ENCODE results near the gene MFAP4. TPM values are rescaled to one million over a fixed set of nuclear protein-coding genes. Genes with fewer than 3 reads are reported as not detected.

The MFAP4 gene
- total and polyA plus RNA-seq, 5 donors from 2014 or later: not detected

DNA sequence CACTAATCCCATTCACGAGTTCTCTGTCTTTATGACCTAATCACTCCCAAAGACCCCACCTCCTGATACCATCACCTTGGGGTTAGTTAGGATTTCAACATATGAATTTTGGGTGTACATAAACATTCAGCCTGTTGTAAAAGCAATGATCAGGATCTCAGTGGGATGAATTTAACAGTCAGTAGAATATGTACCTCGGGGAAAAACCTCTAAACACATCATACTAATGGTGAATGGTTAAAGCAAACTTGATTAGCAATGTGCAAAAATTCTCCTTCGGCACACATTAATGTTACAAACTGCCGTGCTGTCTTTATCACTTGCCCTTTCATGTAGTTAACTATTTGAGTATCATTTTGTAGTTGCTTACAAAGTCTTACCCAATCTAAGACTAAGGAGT lies 34.2 kb upstream of the MFAP4 start:
- Histone ChIP-seq H3K27me3 (ENCODE audit: control insufficient read depth, insufficient read depth, low read length) (no peaks in the 10 kb centered on the region), H3K4me1 (ENCODE audit: control insufficient read depth, insufficient read depth, low read length, poor library complexity, severe bottlenecking) (no peaks in the 10 kb centered on the region), H3K27ac (ENCODE audit: insufficient read depth, low read length, poor library complexity, severe bottlenecking) (no peak overlapping the region), H3K9me3 (ENCODE audit: control insufficient read depth in 2 of 2, low read length in 2 of 2) (no peaks in the 10 kb centered on the region), H3K4me3 (ENCODE audit: low read depth, low read length) (no peak overlapping the region), H3K36me3 (ENCODE audit: control insufficient read depth, insufficient read depth, low read length) (no peaks in the 10 kb centered on the region)
- no peak for ATAC-seq (ENCODE audit: low read depth in 2 of 2)
- H3K4me3 Mint-ChIP-seq: no peak overlapping the region
- no peaks in the 10 kb centered on the region for H3K36me3 Mint-ChIP-seq
- no peak for DNase-seq
- no peaks in the 10 kb centered on the region for H3K9me3 Mint-ChIP-seq
- peaks cover 0 to 10% (median 0%) of the 10 kb centered on the region in 4 donors for H3K4me1 Mint-ChIP-seq
- no peak overlapping the region for H3K27ac Mint-ChIP-seq
- peaks cover 9% of the 10 kb centered on the region for H3K27me3 Mint-ChIP-seq

DNA sequence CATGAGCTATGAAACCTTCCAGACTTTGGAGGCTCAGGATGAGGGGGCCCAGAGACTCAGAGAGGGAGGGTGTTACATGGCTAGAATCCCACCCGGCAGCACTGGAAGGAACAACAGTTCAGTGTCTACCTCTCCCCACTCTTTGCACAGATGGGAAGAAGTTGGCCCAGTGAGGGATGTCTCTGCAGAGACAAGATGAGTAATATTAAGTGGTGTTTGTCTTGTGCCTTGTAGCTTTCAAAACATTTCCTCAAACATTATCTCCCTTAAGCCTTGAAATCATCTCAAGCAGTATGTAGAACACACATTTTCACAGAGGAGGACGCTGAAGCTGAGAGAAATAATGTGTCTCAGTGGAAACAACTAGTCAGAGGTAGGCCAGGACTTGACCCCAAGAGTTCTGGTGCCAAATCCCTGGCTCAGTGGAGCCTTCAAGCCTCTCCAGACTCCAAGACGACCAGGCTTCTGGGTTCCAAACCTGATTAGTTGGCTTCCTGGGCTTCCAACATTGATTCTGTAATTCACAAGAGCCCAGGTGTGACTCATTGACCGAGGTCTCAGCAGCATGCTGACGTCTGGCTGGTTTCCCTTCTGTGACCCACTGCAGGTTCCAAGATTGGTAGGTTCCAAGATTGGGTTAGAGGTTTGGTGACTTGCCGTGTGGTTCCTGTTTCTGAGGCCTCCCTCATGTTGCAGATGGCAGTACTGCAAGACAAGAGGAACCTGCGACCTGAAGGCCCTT lies 31.4 kb upstream of the MFAP4 start:
- peak in 1 of 2 donors; percentile 31 for ATAC-seq (ENCODE audit: low read depth in 2 of 2)
- peaks cover 0 to 10% (median 0%) of the 10 kb centered on the region in 4 donors for H3K4me1 Mint-ChIP-seq
- H3K9me3 Mint-ChIP-seq: no peaks in the 10 kb centered on the region
- H3K4me3 ChIP-seq (ENCODE audit: low read depth, low read length): no peak overlapping the region
- no peak for DNase-seq
- H3K27ac ChIP-seq (ENCODE audit: insufficient read depth, low read length, poor library complexity, severe bottlenecking): no peak overlapping the region
- no peaks in the 10 kb centered on the region for H3K36me3 ChIP-seq (ENCODE audit: control insufficient read depth, insufficient read depth, low read length)
- H3K4me1 ChIP-seq (ENCODE audit: control insufficient read depth, insufficient read depth, low read length, poor library complexity, severe bottlenecking): no peaks in the 10 kb centered on the region
- H3K27me3 Mint-ChIP-seq: peaks cover 9% of the 10 kb centered on the region
- H3K36me3 Mint-ChIP-seq: no peaks in the 10 kb centered on the region
- H3K27ac Mint-ChIP-seq: peak overlapping the region in 1 of 3 donors; percentile 13
- no peak overlapping the region for H3K4me3 Mint-ChIP-seq
- no peaks in the 10 kb centered on the region for H3K9me3 ChIP-seq (ENCODE audit: control insufficient read depth in 2 of 2, low read length in 2 of 2)
- H3K27me3 ChIP-seq (ENCODE audit: control insufficient read depth, insufficient read depth, low read length): no peaks in the 10 kb centered on the region

DNA sequence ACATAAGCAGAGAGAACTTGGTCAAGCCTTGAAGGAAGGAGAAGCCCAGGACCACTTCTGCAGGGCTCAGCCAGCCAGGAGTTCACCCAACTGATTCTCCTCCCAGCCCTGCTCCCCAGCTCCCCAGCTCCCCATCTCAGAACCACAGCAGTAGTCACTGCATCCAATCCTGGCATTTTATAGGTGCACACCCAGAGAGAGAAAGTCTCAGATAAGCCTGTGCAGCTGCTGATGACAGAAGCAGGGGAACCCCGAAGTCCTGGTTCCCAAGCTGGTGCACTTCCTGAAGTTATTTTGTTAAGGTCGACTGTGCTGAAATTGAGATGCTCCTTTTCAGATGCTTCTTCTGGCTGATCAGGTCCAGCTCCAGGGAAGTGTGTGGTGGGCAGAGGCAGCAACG lies 30.6 kb upstream of the MFAP4 start:
- H3K4me3 ChIP-seq (ENCODE audit: low read depth, low read length): no peak overlapping the region
- Mint-ChIP-seq H3K27me3 (peaks cover 9% of the 10 kb centered on the region), H3K9me3 (no peaks in the 10 kb centered on the region), H3K4me1 (peaks cover 0 to 10% (median 0%) of the 10 kb centered on the region in 4 donors), H3K27ac (peak overlapping the region in 1 of 3 donors; percentile 85), H3K36me3 (no peaks in the 10 kb centered on the region), H3K4me3 (no peak overlapping the region)
- H3K27me3 ChIP-seq (ENCODE audit: control insufficient read depth, insufficient read depth, low read length): no peaks in the 10 kb centered on the region
- ATAC-seq (ENCODE audit: low read depth in 2 of 2): no peak
- no peaks in the 10 kb centered on the region for H3K9me3 ChIP-seq (ENCODE audit: control insufficient read depth in 2 of 2, low read length in 2 of 2)
- DNase-seq: no peak
- no peaks in the 10 kb centered on the region for H3K36me3 ChIP-seq (ENCODE audit: control insufficient read depth, insufficient read depth, low read length)
- H3K4me1 ChIP-seq (ENCODE audit: control insufficient read depth, insufficient read depth, low read length, poor library complexity, severe bottlenecking): no peaks in the 10 kb centered on the region
- H3K27ac ChIP-seq (ENCODE audit: insufficient read depth, low read length, poor library complexity, severe bottlenecking): no peak overlapping the region

DNA sequence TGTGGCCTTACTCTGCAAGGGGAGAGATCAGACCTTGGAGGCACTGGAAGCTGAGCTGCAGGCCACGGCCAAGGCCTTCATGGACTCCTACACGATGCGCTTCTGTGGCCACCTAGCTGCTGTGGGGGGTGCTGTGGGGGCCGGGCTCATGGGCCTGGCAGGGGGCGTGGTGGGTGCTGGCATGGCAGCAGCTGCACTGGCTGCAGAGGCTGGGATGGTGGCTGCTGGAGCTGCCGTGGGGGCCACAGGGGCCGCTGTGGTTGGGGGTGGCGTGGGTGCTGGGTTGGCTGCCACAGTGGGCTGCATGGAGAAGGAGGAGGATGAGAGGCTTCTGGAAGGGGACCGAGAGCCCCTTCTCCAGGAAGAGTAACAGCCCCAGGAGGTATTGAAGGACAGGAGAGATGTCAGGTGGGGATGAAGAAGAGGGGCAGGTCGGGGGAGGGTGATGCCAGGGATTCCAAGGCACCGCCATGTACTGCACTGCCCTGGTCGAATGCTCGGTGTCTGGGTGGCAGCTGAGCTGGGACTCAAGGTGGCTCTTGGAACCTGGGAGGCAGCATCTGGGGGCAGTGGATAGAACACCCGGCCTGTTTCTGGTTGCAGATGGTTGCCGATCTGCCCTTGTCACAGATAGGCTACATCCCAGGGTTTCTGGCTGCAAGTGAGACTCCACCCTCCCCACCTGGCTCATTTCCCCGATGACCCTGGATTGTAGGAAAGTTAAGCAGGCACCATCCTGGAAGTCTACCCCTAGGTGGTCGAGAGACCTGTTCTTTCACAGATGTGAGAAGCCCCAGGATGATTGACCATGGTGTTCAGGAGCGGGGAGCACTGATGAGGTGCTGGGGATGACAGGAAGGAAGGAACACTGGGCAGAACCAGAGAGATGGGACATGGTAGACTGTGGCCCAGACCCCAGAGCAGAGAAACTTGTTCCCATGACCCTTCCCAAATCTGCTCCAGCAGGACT lies 29.1 kb upstream of the MFAP4 start:
- Mint-ChIP-seq H3K27me3 (peaks cover 9% of the 10 kb centered on the region), H3K9me3 (no peaks in the 10 kb centered on the region), H3K36me3 (no peaks in the 10 kb centered on the region), H3K4me3 (no peak overlapping the region), H3K27ac (no peak overlapping the region), H3K4me1 (peaks cover 0 to 10% (median 0%) of the 10 kb centered on the region in 4 donors)
- Histone ChIP-seq H3K36me3 (ENCODE audit: control insufficient read depth, insufficient read depth, low read length) (no peaks in the 10 kb centered on the region), H3K9me3 (ENCODE audit: control insufficient read depth in 2 of 2, low read length in 2 of 2) (no peaks in the 10 kb centered on the region), H3K27ac (ENCODE audit: insufficient read depth, low read length, poor library complexity, severe bottlenecking) (no peak overlapping the region), H3K27me3 (ENCODE audit: control insufficient read depth, insufficient read depth, low read length) (no peaks in the 10 kb centered on the region), H3K4me3 (ENCODE audit: low read depth, low read length) (no peak overlapping the region), H3K4me1 (ENCODE audit: control insufficient read depth, insufficient read depth, low read length, poor library complexity, severe bottlenecking) (no peaks in the 10 kb centered on the region)
- ATAC-seq (ENCODE audit: low read depth in 2 of 2): no peak
- DNase-seq: no peak

DNA sequence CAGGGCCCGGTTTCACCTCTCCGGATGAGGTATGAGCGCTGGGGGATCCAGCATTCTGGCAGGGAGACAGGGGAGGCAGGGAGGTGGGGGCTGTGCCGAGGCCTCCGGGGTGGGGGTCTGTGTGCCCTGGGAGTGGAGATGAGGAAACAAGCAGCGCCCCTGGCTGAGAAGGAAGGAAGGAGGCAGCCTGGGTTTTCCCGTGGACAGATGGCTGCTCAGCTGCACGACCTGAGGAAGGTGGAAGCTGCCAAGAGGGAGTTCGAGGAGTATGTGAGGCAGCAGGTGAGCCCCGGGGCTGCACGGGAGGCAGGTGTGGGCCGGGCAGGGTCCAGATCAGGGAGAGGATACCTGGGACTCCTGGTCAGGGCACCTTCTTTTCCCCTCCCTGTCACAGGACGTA lies 28.3 kb upstream of the MFAP4 start:
- Mint-ChIP-seq H3K27ac (no peak overlapping the region), H3K4me1 (peaks cover 0 to 10% (median 0%) of the 10 kb centered on the region in 4 donors), H3K36me3 (no peaks in the 10 kb centered on the region), H3K4me3 (no peak overlapping the region), H3K27me3 (peaks cover 9% of the 10 kb centered on the region), H3K9me3 (no peaks in the 10 kb centered on the region)
- Histone ChIP-seq H3K4me1 (ENCODE audit: control insufficient read depth, insufficient read depth, low read length, poor library complexity, severe bottlenecking) (no peaks in the 10 kb centered on the region), H3K36me3 (ENCODE audit: control insufficient read depth, insufficient read depth, low read length) (no peaks in the 10 kb centered on the region), H3K27ac (ENCODE audit: insufficient read depth, low read length, poor library complexity, severe bottlenecking) (no peak overlapping the region), H3K27me3 (ENCODE audit: control insufficient read depth, insufficient read depth, low read length) (no peaks in the 10 kb centered on the region), H3K4me3 (ENCODE audit: low read depth, low read length) (no peak overlapping the region), H3K9me3 (ENCODE audit: control insufficient read depth in 2 of 2, low read length in 2 of 2) (no peaks in the 10 kb centered on the region)
- DNase-seq (no peak), ATAC-seq (ENCODE audit: low read depth in 2 of 2) (no peak)

DNA sequence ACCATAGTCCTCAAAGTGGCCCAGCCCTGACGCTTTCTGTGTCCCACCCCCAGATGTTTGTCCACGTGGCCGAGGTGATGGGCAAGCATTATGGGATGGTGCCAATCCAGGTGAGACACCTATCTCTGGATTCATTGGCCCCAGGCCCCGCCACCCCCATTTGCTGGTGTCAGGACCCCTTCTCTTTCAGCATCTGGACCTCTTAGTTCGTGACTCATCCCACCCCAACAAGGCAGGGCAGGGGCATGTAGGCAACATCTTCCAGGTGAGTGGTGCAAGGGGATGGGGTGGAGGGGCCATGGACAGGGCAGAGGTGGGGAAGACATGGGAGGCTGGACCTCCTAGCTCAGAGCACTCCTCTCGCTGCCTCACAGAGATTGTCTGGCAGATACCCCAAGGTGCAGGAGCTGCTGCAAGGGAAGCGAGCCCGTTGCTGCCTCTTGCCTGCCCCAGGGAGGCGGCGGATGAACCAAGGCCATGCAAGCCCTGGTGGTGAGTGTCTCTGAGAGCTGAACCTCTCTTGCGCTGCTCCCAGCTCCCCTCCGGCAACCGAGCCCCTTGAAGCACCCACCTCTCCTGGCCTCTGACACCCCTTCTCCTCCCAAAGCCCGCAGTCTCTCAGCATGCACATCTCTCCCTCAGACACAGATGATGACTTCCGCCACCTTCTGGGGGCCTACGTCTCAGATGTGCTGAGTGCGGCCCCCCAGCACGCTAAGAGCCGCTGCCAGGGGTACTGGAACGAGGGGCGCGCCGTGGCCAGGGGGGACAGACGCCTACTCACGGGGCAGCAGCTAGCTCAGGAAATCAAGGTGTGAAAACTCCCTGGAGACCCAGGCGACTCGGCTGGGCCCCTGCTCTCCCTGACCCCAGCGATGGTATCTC lies 27.6 kb upstream of the MFAP4 start:
- Mint-ChIP-seq H3K36me3 (no peaks in the 10 kb centered on the region), H3K4me1 (peaks cover 0 to 10% (median 0%) of the 10 kb centered on the region in 4 donors), H3K27me3 (peaks cover 14% of the 10 kb centered on the region), H3K9me3 (no peaks in the 10 kb centered on the region), H3K4me3 (no peak overlapping the region), H3K27ac (no peak overlapping the region)
- Histone ChIP-seq H3K4me1 (ENCODE audit: control insufficient read depth, insufficient read depth, low read length, poor library complexity, severe bottlenecking) (no peaks in the 10 kb centered on the region), H3K36me3 (ENCODE audit: control insufficient read depth, insufficient read depth, low read length) (no peaks in the 10 kb centered on the region), H3K27me3 (ENCODE audit: control insufficient read depth, insufficient read depth, low read length) (no peaks in the 10 kb centered on the region), H3K27ac (ENCODE audit: insufficient read depth, low read length, poor library complexity, severe bottlenecking) (no peak overlapping the region), H3K9me3 (ENCODE audit: control insufficient read depth in 2 of 2, low read length in 2 of 2) (no peaks in the 10 kb centered on the region), H3K4me3 (ENCODE audit: low read depth, low read length) (no peak overlapping the region)
- no peak for ATAC-seq (ENCODE audit: low read depth in 2 of 2)
- DNase-seq: no peak

DNA sequence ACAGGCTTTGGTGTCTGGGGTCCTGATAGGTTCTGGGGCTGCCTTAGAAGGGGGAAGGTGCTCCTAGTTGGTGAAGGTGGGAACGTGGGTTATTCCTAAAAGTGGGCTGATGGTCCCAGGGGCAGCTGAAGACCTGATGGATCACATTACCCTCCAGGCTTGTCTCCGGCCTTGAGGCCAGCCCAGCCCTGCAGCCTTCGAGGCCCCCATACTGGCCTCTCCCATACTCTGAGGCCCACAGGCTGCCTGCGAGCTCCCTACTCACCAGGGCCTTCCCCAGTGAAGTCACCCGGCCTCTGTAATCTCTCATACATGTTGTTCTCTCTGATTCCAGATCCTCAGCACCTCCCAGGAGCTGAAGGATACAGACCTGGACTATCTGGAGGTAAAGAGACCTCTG lies 26.8 kb upstream of the MFAP4 start:
- H3K9me3 ChIP-seq (ENCODE audit: control insufficient read depth in 2 of 2, low read length in 2 of 2): no peaks in the 10 kb centered on the region
- no peak overlapping the region for H3K27ac ChIP-seq (ENCODE audit: insufficient read depth, low read length, poor library complexity, severe bottlenecking)
- H3K27me3 ChIP-seq (ENCODE audit: control insufficient read depth, insufficient read depth, low read length): no peaks in the 10 kb centered on the region
- H3K4me1 ChIP-seq (ENCODE audit: control insufficient read depth, insufficient read depth, low read length, poor library complexity, severe bottlenecking): no peaks in the 10 kb centered on the region
- no peak for DNase-seq
- Mint-ChIP-seq H3K27me3 (peaks cover 14% of the 10 kb centered on the region), H3K4me3 (no peak overlapping the region), H3K27ac (no peak overlapping the region), H3K4me1 (peaks cover 0 to 10% (median 0%) of the 10 kb centered on the region in 4 donors), H3K9me3 (no peaks in the 10 kb centered on the region), H3K36me3 (no peaks in the 10 kb centered on the region)
- ATAC-seq (ENCODE audit: low read depth in 2 of 2): no peak
- H3K36me3 ChIP-seq (ENCODE audit: control insufficient read depth, insufficient read depth, low read length): no peaks in the 10 kb centered on the region
- no peak overlapping the region for H3K4me3 ChIP-seq (ENCODE audit: low read depth, low read length)

Data from CD4-positive, CD25-positive, alpha-beta regulatory T cell (primary cell).